Endometrial microvascular endothelial cells (primary cell): ENCODE data around the gene TMEM109. TPM values are rescaled to one million over a fixed set of nuclear protein-coding genes. Genes with fewer than 3 reads are reported as not detected.

Experiments used
- in situ Hi-C: cut with HindIII; loops from 2 replicates; pipeline ENCODE4 v1.10.0; 2017; ENCODE audit warnings: low sequenced_read_pairs, low pct_unique_long_range_greater_than_20kb; ENCODE audit errors: inconsistent ontology term
- total RNA-seq: library from RNA; depleted of rRNA; stranded (reverse); fragments of >200 nt; gene quantifications from one replicate; pipeline ENCODE4 v1.2.3, GENCODE V29; 2015; ENCODE audit errors: inconsistent ontology term

The TMEM109 gene
- total RNA-seq, 1 donor from 2014 or later: 190 TPM

DNA sequence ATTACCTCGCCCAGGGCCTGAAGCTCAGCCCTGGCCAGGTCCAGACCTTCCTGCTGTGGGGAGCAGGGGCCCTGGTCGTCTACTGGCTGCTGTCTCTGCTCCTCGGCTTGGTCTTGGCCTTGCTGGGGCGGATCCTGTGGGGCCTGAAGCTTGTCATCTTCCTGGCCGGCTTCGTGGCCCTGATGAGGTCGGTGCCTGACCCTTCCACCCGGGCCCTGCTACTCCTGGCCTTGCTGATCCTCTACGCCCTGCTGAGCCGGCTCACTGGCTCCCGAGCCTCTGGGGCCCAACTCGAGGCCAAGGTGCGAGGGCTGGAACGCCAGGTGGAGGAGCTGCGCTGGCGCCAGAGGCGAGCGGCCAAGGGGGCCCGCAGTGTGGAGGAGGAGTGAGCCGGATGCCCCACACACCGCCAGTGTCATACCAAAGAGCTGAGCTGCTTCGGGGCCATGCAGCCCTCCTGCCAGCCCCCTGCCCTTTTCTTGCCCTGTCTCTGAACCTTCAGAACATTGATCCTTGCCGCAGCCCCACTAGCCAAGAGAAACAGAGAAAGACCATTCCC, 7.9 kb downstream of the TMEM109 start:
- in situ Hi-C loops: no loop called here

DNA sequence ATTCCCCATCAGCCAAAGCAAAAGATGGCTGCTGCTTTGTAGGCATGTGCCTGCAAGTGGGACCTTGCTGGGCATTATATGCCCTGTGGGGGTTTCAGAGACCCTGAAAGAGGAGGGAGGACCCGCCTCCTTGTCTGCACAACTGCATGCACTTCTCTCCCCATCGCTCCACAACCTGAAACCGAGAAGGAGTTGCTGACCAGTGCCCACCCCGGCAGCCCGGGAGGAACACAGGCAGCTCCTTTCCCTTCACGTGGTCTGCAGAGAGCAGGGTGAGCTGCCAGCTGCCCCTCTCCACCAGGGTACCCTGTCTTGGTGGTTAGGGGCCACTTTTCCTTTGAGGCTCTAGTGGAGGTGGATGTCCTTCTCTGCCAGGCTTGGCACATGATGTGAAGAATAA, 8.9 kb downstream of the TMEM109 start:
- in situ Hi-C loops: no loop called here

DNA sequence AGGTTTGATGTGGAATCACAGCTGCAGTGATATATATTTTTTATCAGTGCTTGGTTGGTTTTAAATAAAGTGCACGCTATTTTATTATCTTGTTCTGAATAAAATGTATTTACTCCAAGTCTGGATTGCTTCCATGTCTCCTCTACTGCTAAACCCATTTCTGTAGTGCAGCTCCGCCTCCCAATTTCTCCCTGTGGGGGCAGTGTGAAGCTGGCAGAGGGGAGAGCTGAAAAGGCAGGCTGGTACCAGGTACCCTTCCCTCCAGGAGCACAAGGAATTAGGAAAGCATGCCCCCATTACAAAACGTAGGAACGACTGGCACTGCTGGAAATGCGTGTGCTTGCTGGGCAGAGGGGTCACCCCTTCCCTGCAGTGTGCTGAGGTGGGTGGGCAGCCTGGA, 9.4 kb downstream of the TMEM109 start:
- in situ Hi-C loops: no loop called here

DNA sequence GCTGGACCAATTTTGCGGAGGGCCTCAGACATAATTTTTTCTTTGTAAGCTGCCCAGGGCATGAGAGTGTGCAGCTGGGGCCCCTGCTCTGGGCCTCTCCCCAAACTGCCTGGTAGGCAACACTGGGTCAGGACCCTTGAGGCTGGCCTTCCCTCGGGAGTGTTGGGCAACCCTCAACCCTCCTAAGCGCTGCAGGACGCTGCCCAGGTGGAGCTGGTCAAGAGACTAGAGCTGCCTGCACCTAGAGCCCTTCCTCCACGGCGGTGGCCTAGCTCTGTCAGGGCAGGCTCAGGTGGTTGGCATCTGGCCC, 9.8 kb downstream of the TMEM109 start:
- in situ Hi-C loops: no loop called here

DNA sequence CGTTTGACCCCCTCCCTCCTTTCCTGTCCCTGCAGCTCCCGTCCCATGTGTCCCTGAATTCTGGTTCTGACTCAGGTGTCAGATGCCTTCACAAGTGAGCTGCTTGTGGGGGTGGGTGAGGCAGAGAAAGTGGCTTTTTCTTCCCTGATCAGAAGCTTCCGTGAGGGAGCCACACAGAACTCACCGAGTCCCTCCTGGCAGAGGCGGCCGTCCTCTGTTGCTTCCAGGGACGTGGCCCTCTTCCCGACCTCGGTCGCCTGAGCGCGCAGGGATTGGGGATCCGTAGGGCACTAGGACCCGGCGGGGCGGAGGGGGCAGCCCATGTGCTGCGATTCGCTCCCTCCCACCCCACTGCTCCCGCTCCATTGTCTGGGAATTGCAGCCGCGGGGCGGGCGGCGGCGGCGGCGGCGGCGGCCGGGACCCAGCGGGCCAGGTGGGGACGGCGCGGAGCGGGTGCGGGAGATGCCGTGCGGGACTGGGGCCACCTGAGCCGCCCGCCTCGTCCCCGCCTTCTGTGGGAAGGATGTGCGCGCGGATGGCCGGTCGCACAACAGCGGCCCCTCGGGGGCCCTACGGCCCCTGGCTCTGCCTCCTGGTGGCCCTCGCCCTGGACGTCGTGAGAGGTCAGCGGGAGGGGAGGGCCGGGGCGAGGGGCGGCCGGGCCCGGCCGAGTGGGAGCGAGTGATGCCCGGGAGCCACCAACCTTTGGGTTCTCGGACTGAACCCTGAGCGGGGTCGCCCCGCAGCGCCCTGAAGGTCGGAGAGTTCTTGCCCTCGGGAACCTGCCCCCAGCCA, 10.3 kb downstream of the TMEM109 start, which contains the start of gene TMEM132A:
TSS of gene TMEM132A (plus strand) at position 351 of the 796 bp plus-strand sequence. CDS start at position 525, 174 bp downstream.
- in situ Hi-C loops: no loop called here

DNA sequence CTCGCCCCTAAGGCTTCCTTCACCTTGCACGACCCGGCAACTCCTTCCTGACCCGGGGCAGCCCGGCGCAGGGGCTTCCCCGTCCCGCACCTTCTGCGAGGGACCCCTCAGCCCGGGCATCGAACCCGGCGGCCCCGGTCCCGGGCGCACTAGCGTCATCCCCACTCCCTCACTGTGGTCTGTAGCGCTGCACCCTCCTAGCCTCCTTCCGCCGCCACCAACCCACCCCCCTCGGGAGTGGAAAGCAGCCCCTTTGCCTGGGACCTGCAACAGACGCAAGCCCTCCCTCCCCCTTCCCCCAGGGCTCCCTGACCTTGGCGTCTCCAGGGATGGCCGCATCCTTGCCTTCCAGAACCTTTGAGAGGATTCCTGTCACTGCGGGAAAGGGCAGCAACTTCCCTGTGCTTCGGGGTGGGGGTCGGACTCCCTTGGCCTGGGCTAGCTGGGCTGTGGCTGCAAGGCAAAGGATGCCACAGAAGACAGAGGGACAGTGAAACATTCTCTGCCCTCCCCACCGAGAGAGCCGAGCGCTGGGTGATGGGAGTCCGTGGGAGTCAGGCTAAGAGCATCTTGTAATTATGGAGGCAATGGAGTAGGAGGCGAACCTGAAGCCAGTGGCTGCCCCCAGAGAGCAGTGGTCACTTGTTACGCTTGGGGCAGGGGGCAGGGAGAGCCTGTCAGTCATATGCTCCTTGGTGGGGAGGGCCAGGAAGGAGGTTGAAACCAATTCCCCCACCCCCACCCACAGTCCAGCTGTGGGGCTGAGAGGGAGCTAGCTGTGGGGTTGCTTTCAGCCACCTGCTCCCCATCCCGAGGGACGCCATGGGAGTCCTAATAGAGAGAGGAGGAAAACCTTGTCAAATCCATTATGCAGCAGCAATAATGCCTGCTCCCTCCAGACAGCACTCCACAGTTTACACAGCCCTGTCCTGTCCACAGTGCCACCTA, 11.2 kb downstream of the TMEM109 start:
- in situ Hi-C loops: no loop called here

DNA sequence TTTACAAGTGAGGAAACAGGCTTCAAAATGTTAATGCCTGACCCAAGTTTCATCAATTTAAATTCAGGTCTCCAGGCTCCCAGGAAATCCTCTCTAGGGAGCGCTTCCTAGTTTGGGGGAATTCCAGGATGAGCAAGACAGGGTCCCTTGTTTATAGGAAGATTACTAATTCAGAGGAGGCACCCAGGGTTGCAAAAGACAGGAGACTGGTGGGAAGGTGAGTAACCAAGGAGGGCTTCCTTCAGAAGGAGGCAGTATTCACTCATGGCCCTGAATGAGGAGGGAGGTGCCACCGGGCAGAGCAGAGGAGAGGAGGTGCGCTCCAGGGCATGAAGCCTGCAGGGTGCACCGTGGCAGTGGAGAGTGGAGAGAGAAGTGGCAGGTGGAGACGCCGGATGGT, 11.9 kb downstream of the TMEM109 start:
- in situ Hi-C loops: no loop called here

DNA sequence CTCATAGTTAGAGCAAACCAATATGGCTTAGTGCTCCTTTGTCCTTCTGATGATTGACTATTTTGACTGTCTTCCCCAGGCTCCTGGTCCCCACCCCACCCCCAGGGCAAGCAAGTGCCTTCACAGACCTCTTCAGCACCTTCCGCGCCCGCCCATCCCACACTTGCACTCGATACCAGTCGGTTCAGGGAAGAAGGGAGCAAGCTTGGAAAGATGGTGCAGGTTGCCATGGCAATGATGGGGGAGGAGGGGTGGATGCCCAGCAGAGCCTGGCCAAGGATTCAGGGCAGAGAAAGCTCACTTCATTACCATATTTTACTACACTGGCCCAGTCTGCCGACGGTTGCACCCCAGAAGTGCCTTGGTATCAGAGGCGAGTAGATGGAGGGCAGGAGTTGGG, 12.5 kb downstream of the TMEM109 start:
- in situ Hi-C loops: no loop called here

DNA sequence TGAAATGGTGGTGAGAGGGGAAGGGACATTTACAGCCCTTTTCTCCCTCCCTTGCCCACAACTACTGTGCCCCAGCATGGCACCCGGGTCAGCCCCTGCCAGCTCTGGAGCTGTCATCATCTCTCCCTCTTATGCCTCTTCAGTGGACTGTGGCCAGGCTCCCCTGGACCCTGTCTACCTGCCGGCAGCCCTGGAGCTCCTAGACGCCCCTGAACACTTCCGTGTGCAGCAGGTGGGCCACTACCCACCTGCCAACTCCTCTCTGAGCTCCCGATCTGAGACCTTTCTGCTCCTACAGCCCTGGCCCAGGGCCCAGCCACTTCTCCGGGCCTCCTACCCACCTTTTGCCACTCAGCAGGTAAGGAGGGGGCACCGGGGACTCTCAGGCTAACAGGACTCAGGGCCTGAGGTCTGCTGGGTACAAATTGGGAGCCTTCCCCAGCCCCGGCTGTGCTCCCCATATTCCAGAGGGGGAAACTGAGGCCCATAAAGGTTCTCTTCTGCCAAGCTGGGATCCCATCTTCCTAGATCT, 13.2 kb downstream of the TMEM109 start:
- in situ Hi-C loops: no loop called here

DNA sequence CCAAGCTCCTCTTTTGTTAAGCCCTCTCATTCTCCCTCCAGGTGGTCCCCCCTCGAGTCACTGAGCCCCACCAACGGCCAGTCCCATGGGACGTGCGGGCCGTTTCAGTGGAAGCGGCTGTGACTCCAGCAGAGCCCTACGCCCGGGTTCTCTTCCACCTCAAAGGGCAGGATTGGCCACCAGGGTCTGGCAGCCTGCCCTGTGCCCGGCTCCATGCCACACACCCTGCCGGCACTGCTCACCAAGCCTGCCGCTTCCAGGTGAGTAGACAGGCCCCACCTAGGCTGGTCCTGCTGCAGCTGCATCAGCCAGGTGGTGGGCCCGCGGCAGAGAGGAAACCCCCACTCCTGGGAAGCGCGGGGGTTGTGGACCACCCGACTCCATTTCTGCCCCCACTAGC, 13.6 kb downstream of the TMEM109 start:
- in situ Hi-C loops: no loop called here

DNA sequence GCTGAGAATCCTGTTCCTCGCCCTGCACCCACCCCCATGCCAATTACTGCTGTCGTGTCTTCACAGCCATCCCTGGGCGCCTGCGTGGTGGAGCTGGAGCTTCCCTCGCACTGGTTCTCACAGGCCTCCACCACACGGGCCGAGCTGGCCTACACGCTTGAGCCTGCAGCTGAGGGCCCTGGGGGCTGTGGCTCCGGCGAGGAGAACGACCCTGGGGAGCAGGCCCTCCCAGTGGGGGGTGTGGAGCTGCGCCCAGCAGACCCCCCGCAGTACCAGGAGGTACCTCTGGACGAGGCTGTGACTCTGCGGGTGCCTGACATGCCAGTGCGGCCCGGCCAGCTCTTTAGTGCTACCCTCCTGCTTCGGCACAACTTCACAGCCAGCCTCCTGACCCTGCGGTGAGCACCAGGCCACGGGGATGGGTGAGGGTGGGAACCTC, 14.6 kb downstream of the TMEM109 start:
- in situ Hi-C loops: no loop called here

DNA sequence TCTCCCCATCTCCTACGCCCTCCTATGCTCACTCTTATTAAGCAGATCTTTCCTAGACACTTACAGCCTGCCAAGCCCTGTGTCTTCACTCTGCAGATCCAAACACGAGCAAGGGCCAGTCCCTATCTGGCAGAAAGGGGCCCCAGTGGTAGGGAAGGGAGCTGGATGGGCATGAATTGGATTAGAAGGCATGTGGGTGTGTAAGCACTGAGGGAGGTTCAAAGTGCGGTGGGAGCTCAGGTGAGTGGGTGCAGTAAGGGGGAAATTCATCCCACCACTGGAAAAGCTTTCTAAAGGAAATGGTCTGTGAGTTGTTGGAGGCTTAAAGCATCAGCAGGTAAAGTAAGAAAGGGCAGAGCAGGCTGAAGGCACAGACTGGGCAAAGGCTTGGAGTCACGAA, 15.8 kb downstream of the TMEM109 start:
- in situ Hi-C loops: no loop called here

DNA sequence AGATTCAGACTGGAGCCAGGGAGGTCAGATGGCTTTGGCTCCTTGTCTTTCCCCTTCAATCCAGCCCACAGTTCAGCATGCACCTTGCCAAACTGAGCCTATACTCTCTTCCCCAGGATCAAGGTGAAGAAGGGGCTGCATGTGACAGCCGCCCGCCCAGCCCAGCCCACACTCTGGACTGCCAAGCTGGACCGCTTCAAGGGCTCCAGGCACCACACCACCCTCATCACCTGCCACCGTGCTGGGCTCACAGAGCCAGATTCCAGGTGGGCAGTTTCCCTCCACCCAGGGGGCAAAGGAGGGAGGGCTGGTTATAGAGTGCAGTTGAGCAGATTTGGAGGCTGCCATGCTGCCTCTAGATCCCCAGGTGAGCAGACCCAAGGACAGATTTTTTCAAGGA, 16.4 kb downstream of the TMEM109 start:
- in situ Hi-C loops: no loop called here

DNA sequence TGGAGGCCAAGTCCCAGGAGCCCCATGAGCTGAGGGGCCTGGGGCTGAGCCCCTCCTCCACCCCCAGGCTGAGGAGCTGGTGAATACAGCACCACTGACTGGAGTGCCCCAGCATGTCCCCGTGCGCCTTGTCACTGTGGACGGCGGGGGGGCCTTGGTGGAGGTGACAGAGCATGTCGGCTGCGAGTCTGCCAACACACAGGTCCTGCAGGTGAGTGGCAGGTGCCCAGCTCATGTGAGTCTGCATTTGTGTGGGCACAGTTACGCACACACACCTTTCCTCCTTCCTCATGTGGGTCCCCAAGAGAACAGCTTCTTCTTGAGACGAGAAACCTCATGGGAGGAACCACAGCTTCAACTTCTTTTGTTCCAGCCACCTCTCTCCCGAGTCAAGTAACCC, 18.0 kb downstream of the TMEM109 start:
- in situ Hi-C loops: no loop called here

DNA sequence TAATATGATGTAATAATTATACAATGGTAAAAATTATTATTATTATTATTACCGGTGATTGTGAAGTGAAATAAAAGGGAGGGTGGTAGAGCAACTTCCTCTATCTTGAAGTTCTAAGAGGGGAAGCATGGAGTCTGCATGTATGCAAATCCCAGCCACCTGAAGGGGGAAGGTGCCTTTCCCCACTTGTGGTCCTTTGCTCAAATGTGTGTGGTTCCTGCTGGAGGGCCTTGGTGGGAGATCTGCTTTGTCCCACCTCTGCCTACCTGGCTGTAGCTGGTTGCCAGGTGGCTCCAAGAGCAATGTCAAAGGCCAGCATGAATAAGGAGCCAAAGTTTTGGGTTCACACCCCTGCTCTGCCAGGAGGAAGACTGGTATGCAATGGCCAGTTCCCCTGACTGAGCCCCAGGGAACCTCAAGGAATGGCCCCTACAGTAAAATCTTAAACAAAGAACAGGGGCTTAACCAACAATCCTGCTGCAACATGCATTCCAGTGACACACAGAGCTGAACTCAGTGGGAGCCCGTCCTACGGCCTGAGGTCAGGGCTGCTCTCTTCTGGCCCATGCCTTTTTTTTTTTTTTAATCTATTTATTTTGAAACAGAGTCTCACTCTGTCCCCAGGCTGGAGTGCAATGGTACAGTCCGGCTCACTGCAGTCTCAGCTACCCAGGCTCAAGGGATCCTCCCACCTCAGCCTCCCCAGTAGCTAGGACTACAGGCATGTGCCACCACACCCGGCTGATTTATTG, 18.8 kb downstream of the TMEM109 start:
- in situ Hi-C loops: no loop called here

DNA sequence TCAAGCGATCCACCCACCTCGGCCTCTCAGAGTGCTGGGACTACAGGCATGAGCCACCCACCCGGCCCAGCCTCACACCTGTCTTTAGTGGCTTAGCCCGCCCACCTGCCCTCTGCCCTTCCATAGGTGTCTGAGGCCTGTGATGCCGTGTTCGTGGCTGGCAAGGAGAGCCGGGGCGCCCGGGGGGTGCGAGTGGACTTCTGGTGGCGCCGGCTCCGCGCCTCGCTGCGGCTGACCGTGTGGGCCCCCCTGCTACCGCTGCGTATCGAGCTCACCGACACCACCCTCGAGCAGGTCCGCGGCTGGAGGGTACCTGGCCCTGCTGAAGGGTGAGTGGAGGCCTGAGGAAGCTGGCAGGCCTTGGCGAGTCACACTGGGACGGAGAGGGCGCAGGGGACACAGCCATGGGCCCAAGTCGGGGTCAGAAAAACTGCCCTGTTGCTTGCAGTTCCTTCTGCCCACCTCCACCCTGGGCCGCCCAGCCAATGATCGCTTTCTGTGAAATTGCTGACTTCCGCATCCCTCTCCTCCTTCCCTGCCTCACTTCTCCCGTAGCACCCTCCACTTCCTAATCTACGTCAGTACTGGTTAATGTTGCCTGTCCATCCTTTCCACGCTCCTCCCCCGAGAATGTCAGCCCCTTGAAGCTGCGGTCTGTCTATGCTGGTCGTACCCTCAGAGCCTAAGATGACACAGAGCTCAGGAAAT, 19.6 kb downstream of the TMEM109 start:
- in situ Hi-C loops: no loop called here

DNA sequence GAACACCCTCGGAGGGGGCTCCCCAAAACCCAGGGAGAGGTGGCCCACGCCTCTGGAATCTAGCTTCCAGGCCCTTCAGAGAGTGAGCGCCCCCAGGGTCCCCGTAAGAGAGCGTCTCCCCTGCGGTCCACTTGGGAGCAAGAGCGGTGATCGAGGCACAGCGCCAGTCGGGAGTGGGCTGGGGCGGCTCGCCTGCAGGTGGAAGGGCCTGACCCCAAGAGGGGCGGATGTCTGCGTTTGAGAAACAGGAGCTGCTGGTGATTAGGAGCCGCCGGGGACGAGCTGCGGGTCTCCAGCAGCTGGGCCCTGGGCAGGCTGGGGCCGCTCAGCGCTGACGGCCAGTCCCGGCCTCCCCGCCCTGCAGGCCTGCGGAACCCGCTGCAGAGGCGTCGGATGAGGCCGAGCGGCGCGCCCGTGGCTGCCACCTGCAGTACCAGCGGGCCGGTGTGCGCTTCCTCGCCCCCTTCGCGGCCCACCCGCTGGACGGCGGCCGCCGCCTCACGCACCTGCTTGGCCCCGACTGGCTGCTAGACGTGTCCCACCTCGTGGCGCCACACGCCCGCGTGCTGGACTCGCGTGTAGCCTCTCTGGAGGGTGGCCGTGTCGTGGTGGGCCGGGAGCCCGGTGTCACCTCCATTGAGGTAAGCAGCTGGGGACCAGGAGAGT, 20.3 kb downstream of the TMEM109 start:
- in situ Hi-C loops: no loop called here
